ENCODE data around the gene OR10S1.
"Not testable (repeated sequence)": the region's sequence is repeated elsewhere in the genome, so short reads cannot be mapped to it uniquely, and the experiment has no call there.

The OR10S1 gene

DNA sequence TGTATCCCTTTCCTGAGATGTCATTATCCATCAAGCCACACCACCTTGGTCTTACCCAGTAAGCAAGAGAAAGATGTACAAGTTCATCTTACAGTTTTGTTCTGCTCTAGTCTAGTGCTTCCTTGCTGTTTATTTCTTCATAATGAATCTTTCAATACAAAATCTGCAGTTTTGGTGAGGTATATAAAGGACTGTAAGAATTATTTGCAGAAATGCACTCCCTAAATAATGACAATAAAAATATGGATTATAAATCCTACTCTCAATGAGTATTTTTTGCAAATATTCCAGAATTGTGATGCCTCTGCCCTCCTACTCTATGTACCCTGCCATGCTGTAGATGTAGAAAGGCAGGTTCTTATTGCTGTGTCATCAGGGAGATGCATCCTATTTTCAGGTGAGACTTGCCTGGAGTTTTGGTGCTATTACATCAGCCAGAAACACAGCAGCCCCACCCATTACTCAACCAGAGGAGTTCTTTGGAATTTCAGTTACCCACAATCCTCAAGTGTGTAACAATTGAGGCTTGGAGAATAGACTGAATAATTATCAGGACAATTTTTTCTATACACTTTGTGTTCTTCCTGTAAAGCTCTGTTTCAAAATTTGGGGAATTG lies at the start of gene OR10S1:
Gene OR10S1, minus strand, starts transcription at position 51 of the 617 bp plus-strand sequence. CDS start 117 bp downstream, outside the sequence.
- DNase-seq, result no peak

- no peak for DNase-seq
Observed at GRCh38 chr11:124026498-124026897, 48.9 kb upstream of the OR10S1 start, which contains the start of gene OR10G8. Gene OR10G8 (plus strand): TSS chr11:124026798. CDS start chr11:124029623, 2,825 bp downstream.

DNA sequence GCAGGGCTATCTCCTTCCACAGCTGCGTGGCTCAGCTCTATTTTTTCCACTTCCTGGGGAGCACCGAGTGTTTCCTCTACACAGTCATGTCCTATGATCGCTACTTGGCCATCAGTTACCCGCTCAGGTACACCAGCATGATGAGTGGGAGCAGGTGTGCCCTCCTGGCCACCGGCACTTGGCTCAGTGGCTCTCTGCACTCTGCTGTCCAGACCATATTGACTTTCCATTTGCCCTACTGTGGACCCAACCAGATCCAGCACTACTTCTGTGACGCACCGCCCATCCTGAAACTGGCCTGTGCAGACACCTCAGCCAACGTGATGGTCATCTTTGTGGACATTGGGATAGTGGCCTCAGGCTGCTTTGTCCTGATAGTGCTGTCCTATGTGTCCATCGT lies 38.3 kb upstream of the OR10S1 start:
- not testable (repeated sequence) for DNase-seq

- DNase-seq, result no peak
Observed at GRCh38 chr11:124012697-124013096, 35.1 kb upstream of the OR10S1 start, which contains the start of gene OR10G4. Gene OR10G4 (plus strand): TSS chr11:124012997. CDS start chr11:124015575, 2,578 bp downstream.

GRCh38 chr11:123995119-123995518 lies 17.5 kb upstream of the OR10S1 start, which contains the start of gene OR10G6:
Gene OR10G6 (minus strand): TSS chr11:123995161. CDS start chr11:123995161, 0 bp downstream.
- DNase-seq, result no peak

DNA sequence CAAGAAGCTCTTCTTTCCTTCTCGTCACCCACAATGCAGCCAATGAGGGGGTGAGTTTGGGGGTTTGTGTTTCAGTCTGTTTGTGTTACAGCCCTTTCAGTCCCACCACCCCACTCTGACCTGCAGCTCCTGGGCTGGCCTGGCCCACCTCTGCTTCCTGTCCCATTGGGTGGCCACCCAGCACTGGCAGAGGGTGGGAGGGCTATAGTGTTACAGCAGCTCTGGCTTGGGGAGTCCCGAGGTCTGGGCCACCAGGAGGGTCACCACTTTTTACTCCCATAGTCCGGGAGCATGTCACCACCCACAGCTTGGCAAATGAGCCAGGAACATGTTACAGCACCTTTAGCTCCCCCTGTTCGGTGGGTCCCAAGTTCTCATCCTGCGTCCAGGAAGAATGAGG lies 1.7 kb upstream of the OR10S1 start:
- no peak for DNase-seq

DNA sequence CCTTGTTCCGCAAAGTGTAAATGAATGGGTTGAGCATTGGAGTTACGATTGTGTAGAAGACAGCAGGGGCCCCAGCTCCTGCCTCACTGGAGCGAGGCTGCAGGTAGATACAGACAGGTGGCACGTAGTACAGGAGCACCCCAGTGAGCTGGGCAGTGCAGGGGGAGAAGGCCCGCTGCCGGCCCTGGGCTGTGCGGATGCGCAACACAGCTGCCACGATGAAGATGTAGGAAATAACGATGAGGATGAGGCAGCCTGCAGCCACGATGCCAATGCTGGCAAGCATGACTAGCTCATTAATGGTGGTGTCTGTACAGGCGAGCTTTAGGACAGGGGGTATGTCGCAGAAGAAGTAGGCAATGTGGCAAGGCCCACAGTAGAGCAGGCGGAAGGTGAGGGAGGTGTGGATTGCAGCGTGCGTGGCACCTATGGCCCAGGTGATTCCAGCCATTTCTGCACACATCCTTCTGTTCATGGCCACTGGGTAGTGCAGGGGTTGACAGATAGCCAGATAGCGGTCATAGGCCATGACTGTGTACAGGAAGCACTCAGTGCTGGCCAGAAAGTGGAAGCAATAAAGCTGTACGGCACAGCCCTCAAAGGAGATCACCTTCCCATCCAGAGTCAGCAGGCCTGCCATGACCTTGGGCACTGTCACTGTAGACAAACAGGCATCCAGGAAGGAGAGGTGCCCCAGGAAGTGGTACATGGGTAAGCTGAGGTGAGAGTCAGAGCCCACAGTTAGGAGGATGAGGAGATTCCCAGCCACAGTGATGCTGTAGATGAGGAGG lies 616 bp downstream of the OR10S1 start:
- DNase-seq, result no peak

DNA sequence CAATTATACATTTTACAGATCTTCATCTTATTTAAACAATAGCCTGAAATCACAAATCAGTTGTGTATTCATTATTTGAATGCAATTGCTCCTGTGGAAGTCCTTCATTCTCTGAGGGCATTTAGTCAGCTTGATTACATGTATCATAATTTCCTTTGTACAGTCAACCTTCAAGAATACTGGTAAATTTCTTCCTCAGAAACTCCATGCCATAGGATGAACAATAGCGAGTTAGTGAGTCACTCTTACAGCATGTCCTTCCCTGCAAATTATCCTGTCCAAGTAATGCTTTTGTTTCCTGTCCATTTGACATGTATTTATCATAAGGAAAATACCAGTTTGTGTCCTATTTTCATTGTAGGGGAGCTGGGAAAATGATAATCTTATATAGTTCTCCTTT lies 3.8 kb downstream of the OR10S1 start:
- no peak for DNase-seq

DNA sequence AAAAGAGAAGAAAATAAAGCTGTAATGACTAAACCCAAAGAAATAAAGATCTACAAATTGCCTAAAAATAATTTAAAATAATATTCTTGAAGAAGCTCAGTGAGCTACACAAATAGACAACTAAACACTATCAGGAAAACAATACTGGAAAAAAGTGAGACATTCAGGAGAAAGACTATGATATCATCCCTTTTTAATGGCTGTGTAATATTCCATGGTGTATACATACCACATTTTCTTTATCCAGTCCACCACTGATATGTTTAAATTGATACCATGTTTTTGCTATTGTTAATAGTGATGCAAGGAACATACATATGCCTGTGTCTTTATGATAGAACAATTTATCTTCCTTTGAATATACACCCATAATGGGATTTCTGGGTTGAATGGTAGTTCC lies 20.8 kb downstream of the OR10S1 start:
- DNase-seq, result no peak

DNA sequence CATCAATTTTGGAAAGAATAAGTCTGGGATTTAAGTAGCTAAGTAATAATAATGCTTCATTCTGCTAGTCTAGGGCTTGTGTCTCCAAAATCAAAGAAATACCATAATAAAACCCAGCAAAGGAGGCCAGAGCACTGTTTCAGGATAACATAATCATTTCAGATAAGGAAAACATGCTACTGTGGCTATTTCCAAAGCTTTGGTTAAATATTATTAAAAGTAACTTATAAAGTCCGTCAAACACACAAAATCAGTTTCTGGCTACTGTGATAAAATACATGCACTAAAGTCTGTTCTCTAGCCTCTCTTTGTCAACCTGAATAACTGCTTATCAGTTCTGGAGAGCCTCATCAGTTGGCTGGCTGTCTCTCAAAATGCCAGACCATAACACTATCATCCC lies 32.4 kb downstream of the OR10S1 start:
- DNase-seq, result no peak

GRCh38 chr11:123943738-123944137 lies 33.8 kb downstream of the OR10S1 start, which contains the start of gene OR6T1:
Gene OR6T1 (minus strand): TSS chr11:123943838. CDS start chr11:123943838, 0 bp downstream.
- no peak for DNase-seq

GRCh38 chr11:123942413-123942812 lies 35.2 kb downstream of the OR10S1 start:
- no peak for DNase-seq

GRCh38 chr11:123939317-123939716 lies 38.3 kb downstream of the OR10S1 start, which contains the start of gene OR4D5:
Gene OR4D5 (plus strand): TSS chr11:123939617. CDS start chr11:123939617, 0 bp downstream.
- DNase-seq, result no peak
